Inferior parietal cortex (tissue), 1 donor: ENCODE results near the gene MARCHF11.

Experiments
- DNase-seq: peaks from one replicate; pipeline ENCODE4 v3.0.0-alpha.2; 2016; ENCODE audit errors: extremely low spot score

Gene MARCHF11

DNA sequence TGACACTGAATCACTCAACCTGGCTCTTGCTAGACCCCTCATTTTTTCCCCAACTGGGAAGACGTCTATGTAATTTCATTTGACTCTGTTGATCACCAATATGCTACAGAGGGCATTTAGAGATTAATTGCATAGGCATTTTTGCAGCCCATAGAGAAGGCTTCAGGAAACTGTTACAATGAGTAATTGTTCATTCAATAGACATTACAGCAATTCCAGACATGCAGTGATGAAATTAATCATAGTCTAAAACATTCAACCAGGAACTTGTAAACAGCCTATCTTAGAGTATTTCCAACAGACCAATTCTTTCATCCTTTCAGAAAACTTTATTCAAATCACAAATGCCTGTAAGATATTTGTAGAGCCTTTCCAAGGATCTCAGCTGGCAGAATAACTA is 122.3 kb downstream of the MARCHF11 start:
- DNase-seq = no peak

DNA sequence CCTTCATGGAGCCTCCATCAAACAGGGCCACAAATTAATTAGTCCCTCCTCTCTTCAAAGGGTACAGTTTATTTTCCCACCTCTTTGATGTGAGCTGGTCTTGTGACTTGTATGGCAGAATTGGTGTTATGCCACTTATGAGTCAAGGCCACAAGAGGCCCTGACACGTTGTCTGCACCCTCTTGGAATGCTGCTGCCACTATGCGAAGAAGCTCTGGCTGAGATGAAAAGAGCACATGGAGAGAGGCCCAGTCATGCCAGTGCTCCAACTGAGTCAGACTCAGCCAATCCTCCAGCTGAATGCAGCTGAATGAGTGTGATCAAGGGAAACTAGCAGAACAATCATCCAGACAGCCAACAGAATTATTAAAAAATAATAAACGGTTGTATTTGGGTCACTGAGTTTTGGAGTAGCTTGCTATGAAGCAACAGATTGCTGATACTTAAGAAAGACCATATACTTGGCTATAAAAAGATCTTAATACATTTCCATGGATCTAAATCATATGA is 128.3 kb downstream of the MARCHF11 start:
- no peak for DNase-seq

DNA sequence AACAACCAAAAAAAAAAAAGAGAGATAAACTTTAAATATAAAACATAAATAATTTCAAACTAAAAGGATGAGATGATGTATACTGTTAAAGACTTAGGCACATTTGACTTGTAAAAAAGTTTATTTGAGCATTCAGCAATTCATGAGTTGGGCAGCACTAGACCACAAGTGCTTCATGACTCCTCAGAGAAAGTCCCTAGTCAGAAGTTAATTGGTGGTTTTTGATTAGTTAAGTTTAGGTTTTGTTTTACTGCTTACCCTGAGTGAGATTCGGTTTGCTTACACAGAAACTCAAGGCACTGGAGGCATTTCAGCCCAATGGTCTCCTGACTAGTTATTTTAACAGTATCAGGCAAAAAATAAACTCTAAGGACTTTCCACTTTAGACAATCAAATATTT is 129.2 kb downstream of the MARCHF11 start:
- DNase-seq = no peak

DNA sequence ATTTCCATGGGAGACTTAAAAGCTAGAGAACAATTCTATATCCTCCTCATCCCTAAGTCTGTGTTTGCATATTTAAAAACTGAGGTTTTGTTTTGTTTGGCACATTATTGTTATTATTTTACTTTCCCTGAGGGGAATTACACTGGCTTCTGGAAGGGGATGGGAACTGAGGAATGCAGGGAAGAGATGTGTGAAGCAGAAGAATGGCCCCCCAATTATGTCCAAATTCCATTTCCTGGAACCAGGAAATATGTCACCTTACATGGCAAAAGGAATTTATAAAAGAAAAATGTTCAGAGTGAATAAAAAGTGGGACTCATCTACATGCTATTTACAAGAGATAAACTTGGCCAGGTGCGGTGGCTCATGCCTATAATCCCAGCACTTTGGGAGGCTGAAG is 129.8 kb downstream of the MARCHF11 start:
- no peak for DNase-seq

DNA sequence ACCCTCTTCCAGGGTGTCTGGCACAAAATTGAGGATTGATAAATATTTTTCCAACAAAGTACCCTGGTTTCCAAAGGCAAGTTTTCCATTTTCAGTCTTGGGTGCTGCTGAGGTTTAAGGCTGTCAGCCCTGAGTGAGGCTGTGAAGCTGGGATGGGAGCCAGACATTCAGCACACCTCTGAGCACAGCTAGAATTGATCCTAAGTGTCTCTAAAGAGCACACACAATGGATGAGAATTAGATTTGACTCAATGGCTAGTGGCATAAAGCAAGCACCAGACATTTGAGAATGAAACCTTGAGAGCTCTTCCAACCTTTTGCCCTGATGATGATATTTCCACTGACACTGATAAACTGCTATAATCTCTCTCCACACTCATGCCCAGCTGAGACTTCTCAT is 131.5 kb downstream of the MARCHF11 start:
- no peak for DNase-seq

DNA sequence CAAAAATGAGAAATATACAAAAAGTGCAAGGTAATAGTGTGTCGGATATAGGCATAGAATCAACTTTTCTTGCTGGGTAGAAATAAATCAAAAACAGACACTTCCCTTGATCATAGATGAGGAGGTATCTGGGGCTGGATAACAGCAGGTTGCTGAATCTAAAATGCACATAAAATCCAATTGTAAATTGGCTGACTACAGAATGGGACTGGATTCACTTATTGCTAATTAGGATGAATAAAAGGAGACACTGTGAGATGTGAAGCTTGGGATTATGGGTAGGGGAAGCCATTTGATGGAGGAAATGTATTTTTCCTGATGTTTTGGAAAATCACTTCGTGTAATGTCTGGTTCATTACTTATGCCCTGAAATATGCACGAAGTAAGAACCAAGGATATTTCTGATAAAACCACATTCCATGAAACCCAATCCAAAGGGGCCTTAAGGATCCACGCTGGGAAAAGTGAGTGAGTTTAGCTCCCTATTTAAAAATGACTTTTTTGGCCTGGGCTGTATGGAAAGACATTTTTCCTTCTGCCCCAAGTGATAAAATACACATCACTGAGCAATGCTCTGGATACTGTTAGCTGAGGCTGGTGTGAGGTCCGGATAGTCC is 136.1 kb downstream of the MARCHF11 start:
- no peak for DNase-seq

DNA sequence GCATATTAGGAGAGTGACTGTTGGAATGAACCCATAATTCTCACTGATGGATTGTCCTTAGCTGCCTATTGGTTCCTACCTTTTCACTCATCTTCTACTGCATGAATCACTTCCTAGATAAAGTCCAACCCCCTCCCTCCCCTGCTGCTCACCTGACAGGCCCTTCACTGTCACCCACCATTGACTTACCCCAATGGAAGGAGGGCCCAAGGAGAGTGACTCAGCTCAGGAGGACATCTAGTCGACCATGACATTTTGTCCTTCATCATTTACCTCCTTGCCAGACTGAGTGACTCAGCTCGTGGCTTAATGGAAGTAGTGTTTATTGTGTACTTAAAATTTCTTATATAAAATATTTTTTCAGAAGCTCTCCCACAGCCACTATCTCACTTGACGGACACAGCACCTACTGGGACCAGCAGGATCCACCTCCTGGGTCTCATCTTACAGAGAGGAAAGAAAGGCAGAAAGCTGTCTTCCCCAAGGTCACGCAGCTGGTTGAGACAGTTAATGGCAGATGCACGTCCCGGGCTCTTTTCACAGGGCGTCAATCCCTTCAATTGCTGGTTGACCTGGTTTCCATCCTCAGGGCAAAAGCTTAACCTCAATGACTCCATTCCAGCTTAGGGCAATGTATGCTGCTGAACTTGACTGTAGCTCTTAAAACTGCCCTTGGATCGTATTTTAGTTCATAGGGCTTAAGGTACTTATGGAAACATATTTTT is 142.3 kb downstream of the MARCHF11 start:
- no peak for DNase-seq

DNA sequence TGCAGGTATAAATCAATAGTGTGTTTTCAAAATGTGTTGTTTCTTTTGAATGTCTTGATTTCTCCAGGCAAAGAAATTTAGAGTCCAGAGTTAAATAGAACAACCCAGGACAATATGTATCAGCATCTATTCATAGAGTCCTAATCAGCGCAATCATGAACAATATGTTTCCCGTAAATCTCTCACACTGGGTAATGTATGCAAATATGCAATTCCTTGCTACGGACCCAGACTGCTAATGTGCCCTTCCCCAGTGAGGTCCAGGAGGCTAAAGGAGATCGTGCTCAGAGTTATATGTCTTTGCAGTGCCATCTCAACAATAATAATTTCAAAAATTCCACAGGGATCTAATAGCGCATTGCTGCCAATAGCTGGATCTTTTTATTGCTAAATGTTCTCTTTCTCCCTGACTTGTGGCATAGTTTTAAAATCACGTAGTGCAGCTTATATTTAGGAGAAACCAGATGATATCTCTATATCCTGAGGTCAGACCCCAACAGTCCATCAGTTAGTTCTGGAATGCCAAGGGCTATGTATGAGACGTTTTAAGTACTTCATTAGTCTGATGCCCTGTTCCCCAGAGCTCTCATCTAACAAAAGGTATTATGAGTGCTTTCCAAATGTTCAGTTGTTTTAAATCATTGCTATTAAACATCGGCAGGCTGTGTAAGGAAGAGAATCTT is 145.1 kb downstream of the MARCHF11 start:
- DNase-seq = no peak

DNA sequence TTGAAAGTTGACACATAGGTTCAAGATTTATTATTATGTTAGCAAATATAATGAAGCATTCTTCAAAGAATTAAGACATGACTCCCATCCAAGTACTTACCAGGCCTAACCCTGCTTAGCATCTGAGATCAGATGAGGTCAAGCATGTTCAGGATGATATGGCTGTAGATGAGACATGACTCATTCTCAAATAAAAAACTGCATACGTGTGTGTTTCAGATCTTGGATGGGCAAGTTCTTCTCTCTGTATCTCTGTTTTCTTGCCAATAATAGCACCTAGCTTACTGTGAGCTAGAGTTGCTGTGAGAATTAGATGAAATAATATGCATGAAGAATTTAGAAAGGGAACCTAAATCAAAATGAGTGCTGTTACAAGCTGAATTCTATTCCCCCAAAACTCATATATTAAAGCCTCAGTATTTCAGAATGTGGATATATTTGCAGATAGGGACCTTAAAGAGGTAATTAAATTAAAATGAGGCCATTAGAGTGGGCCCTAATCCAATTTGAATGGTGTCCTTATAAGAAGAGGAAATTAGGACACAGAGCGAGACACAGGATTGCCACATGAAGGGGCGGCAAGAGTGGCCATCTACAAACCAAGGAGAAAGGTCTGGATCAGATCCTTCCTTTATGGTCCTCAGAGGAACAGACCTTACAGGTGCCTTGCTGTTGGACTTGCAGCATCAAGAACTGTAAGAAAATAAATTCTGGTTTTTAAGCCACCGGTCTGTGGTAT is 146.2 kb downstream of the MARCHF11 start:
- DNase-seq = no peak

DNA sequence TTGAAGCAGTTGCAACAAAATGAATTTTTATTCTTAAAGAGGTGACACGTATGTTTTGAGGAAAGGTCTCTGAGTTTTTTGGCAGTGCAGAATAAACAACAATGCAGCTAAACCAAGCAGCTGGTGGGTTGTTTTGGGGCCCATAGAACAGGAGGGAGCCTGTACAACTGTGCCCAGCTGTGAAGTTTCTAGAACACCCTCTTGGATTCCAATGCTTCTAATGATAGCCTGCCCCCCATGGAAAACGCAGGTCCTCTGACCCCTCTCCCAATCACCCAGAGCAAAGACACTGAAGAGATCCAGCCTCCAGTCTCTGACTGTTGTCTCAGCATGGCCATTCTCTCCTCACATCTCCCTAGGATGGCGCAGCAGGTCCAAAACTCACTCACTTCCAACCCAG is 150.9 kb downstream of the MARCHF11 start:
- no peak for DNase-seq

DNA sequence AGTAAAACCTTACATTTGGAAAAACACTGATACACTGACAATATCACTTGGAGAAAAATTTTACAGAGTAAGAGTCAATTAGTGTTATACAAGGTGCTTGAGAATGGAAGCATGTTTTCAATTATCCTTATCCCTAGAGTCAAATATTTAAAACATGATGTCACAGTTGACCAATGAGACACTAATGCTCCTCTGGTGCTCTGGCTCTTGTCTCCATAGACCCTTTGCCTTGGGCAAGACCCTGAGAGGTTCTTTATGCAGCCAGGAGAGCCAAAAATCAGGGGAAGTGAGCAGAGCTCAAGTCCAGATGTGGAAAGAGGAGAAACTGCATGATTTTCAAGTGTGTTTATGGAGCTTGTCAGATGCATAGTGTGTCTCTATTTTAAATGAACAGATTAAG is 153.9 kb downstream of the MARCHF11 start:
- no peak for DNase-seq

DNA sequence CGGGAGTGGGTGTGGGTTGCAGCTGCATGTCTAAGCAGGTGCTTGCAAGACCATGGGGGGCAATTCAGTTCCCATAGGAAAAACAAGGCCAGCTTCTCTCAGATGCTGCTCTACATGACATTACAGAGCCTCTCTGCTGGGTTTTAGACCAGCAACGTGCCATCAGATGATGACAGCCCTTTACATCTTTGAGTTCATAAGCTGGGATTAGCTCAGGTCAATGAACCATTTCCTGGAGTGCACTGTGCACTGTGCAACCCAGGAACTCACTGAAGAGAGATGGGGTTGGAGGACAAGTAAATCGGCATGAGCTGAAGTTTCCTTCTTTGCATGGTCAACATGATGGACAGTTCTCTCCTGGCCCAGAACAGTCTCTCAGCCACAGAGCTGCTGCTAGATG is 160.6 kb downstream of the MARCHF11 start:
- no peak for DNase-seq

DNA sequence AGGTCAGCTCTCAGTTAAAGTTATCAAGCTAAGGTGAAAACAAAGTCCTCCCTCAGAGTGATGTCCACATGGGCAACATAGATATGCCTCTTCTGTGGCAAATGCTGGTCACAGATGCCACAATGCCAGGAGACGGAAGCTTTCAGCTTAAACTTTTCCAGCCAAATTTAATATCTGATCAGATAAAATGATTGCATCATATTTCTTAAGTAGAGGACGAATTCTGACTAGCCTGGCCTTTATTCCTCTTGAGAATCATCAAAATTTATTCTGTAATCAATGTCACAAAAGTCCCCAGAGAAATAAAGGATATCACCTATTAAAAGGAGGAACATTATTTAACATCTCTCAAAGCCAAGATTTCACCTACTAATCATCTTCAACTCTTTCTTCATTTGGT is 161.9 kb downstream of the MARCHF11 start:
- DNase-seq = no peak
